CD4-positive, CD25-positive, alpha-beta regulatory T cell (primary cell): ENCODE data around the gene SLC6A17. TPM values are rescaled to one million over a fixed set of nuclear protein-coding genes. Genes with fewer than 3 reads are reported as not detected.

Source experiments
- ATAC-seq, 2 donors: fragments of 150-1000 bp; cut with Tn5 transposase; one replicate each; pipeline ENCODE4 v1.10.0; 2021; ENCODE audit warnings: low read depth in 2 of 2, moderate number of reproducible peaks in 2 of 2, moderate library complexity in 1 of 2
- DNase-seq, 3 donors: peaks; one replicate each; pipeline versions ENCODE4 v3.0.0 to v3.0.0-alpha.2; 2012 to 2022; ENCODE audit warnings: mixed read lengths in 1 of 3
- H3K27ac ChIP-seq: one replicate; pipeline ENCODE4 v1.7.0; 2013; ENCODE audit warnings: mild to moderate bottlenecking, low read length; ENCODE audit not compliant: insufficient read depth, poor library complexity, severe bottlenecking
- H3K27me3 ChIP-seq: one replicate; pipeline ENCODE4 v1.7.0; 2013; ENCODE audit warnings: low read length; ENCODE audit not compliant: control insufficient read depth, insufficient read depth
- H3K36me3 ChIP-seq: one replicate; pipeline ENCODE4 v1.7.0; 2013; ENCODE audit warnings: mild to moderate bottlenecking, low read length, moderate library complexity; ENCODE audit not compliant: control insufficient read depth, insufficient read depth
- H3K4me1 ChIP-seq: 2 replicates; pipeline ENCODE4 v1.7.0; 2013; ENCODE audit warnings: mild to moderate bottlenecking, low read length; ENCODE audit not compliant: insufficient read depth, control insufficient read depth, poor library complexity, severe bottlenecking
- H3K4me3 ChIP-seq: one replicate; pipeline ENCODE4 v1.7.0; 2013; ENCODE audit warnings: low read depth, mild to moderate bottlenecking, low read length, moderate library complexity
- H3K9me3 ChIP-seq, 2 experiments: 1 replicate in 1 of 2; 2 replicates in 1 of 2; pipeline ENCODE4 v1.7.0; 2013; ENCODE audit warnings: low read length in 2 of 2, mild to moderate bottlenecking in 1 of 2, moderate library complexity in 1 of 2; ENCODE audit not compliant: control insufficient read depth in 2 of 2
- H3K27ac Mint-ChIP-seq, 3 donors: one replicate each; pipeline ENCODE4 v1.8.0; 2020 to 2022; ENCODE audit warnings: mild to moderate bottlenecking in 3 of 3, mixed read lengths in 3 of 3, moderate library complexity in 2 of 3
- H3K27me3 Mint-ChIP-seq: one replicate; pipeline ENCODE4 v1.8.0; 2022; ENCODE audit warnings: mild to moderate bottlenecking, mixed read lengths
- H3K36me3 Mint-ChIP-seq: one replicate; pipeline ENCODE4 v1.8.0; 2020; ENCODE audit warnings: mixed read lengths
- H3K4me1 Mint-ChIP-seq, 4 donors: one replicate each; pipeline ENCODE4 v1.8.0; 2020 to 2022; ENCODE audit warnings: mixed read lengths in 4 of 4, mild to moderate bottlenecking in 1 of 4
- H3K4me3 Mint-ChIP-seq, 4 donors: one replicate each; pipeline ENCODE4 v1.8.0; 2020 to 2022; ENCODE audit warnings: mild to moderate bottlenecking in 4 of 4, mixed read lengths in 4 of 4, moderate library complexity in 3 of 4
- H3K9me3 Mint-ChIP-seq, 7 donors: one replicate each; pipeline ENCODE4 v1.8.0; 2020 to 2022; ENCODE audit warnings: mixed read lengths in 7 of 7, mild to moderate bottlenecking in 3 of 7, moderate library complexity in 2 of 7
- polyA plus RNA-seq, 4 donors: library from polyadenylated mRNA; unstranded; fragments of 300-500 nt; fragmentation: Illumina TruSeq; gene quantifications; one replicate each; pipeline ENCODE4 v1.2.3, GENCODE V29; 2021
- total RNA-seq: library from RNA; stranded (reverse); gene quantifications from one replicate; pipeline ENCODE4 v1.2.3, GENCODE V29; 2022

SLC6A17 gene
- total and polyA plus RNA-seq, 5 donors from 2014 or later = not detected

DNA sequence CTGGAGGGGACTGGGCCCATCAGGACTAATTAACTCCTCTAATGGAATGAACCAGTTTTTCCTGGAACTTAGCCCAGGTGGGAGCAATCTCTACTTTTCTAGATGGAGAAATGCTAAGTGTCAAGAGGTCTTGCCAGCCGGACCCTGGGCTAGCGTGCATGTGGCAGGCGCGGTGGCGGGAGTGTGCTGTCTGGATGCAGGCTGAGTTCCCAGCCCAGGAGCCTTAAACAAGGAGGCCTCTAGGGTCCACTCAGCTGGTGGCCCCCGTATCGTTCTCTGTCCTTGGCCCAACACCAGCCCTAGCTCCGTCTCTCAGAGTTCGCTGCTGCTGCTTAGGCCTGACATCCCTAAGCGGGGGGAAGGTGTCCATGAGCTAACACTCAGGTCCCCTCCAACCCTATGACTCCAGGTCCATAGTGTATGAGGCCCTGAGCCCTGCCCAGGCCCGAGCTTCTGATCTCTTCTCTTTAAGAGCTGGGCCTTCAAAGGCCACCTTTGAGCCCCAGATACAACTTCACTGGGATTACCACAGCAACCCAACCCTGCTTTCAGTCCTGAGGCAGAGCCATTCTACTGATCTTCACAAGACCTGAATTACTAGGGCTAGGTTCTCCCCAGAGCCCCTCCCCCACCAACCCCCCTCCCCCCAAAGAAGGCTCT is 56.1 kb downstream of the SLC6A17 start:
- Histone ChIP-seq H3K27me3 (no peaks in the 10 kb centered on the region), H3K9me3 (no peaks in the 10 kb centered on the region), H3K4me1 (peaks cover 33% of the 10 kb centered on the region), H3K4me3 (no peak overlapping the region), H3K36me3 (no peaks in the 10 kb centered on the region), H3K27ac (no peak overlapping the region)
- H3K27ac Mint-ChIP-seq = peak overlapping the region in 1 of 3 donors; percentile 65
- no peaks in the 10 kb centered on the region for H3K9me3 Mint-ChIP-seq
- H3K27me3 Mint-ChIP-seq = no peaks in the 10 kb centered on the region
- no peak overlapping the region for H3K4me3 Mint-ChIP-seq
- H3K4me1 Mint-ChIP-seq = peaks cover 0 to 48% (median 26%) of the 10 kb centered on the region in 4 donors
- no peaks in the 10 kb centered on the region for H3K36me3 Mint-ChIP-seq
- no peak for ATAC-seq
- no peak for DNase-seq

DNA sequence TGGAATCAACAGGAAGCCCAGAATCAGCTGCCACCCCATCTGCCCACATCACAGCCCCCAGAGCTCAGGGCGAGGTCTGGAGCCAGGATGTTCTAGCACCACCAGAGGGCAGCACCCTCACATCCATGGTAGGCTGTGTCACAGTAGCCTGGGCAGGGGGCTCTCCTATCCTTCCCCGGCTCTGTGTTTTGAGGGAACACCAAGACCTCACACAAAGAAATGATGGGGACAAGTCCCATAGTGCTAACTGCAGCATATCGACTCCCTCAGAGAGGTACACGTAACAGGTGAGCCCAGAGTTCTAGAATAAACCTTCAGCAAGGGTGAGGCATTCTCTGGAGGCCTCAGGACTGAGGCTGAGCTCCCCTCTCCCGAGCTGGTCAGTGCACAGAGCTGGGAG is 57.5 kb downstream of the SLC6A17 start:
- H3K27me3 ChIP-seq = no peaks in the 10 kb centered on the region
- Mint-ChIP-seq H3K27ac (peak overlapping the region; percentile 96 to 98 (median 96)), H3K4me1 (peaks cover 0 to 54% (median 25%) of the 10 kb centered on the region in 4 donors), H3K9me3 (no peaks in the 10 kb centered on the region), H3K4me3 (peak overlapping the region in 3 of 4 donors; percentile 49 to 88 (median 75)), H3K27me3 (no peaks in the 10 kb centered on the region), H3K36me3 (no peaks in the 10 kb centered on the region)
- peak; percentile 61 to 83 (median 78) for DNase-seq
- ATAC-seq = peak; percentile 23 to 39
- no peaks in the 10 kb centered on the region for H3K36me3 ChIP-seq
- H3K4me1 ChIP-seq = peaks cover 46% of the 10 kb centered on the region
- no peak overlapping the region for H3K27ac ChIP-seq
- H3K9me3 ChIP-seq = no peaks in the 10 kb centered on the region
- H3K4me3 ChIP-seq = peak overlapping the region; percentile 7

DNA sequence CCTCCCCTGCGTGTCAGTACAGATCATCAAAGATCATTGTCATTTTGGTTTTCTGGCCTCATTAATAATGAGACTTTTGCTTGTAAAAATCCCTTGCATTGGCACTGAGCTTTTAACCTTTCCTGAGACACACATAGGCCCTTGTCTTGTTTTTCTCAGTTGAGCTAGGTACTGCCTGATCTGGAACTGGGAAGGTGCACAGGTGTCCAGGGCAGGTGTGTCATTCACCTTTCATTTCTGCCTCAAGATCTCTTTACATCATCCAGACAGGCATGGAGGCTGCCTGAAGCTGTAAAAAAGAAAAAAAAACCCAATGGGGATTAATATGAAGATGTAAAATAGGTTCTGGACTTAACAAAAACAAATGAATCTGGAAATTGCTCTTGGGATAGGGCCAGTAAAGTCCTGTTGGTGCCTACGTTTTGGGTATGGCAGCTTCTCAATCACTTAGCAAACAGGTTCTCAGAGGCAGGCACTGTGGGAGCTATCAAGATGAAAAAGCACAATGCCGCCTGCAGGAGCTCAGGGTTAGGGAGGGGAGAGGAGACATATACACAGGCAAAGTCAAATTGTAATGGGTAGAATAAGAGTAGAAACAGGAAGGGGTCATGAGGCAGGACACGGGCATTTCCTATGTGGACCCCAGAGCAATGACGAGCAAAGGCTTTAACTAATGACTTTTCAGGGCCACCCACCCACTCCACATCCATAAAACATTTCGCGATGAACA is 58.8 kb downstream of the SLC6A17 start:
- H3K27me3 Mint-ChIP-seq = no peaks in the 10 kb centered on the region
- H3K4me1 Mint-ChIP-seq = peaks cover 0 to 55% (median 23%) of the 10 kb centered on the region in 4 donors
- no peaks in the 10 kb centered on the region for H3K9me3 Mint-ChIP-seq
- H3K27me3 ChIP-seq = no peaks in the 10 kb centered on the region
- H3K27ac ChIP-seq = peak overlapping the region; percentile 85
- no peaks in the 10 kb centered on the region for H3K36me3 Mint-ChIP-seq
- H3K36me3 ChIP-seq = no peaks in the 10 kb centered on the region
- H3K4me1 ChIP-seq = peaks cover 37% of the 10 kb centered on the region
- ATAC-seq (no peak), DNase-seq (peak in 1 of 3 donors; percentile 19)
- peak overlapping the region; percentile 94 to 96 (median 96) for H3K27ac Mint-ChIP-seq
- no peak overlapping the region for H3K4me3 ChIP-seq
- no peaks in the 10 kb centered on the region for H3K9me3 ChIP-seq
- peak overlapping the region; percentile 85 to 96 (median 89) for H3K4me3 Mint-ChIP-seq

DNA sequence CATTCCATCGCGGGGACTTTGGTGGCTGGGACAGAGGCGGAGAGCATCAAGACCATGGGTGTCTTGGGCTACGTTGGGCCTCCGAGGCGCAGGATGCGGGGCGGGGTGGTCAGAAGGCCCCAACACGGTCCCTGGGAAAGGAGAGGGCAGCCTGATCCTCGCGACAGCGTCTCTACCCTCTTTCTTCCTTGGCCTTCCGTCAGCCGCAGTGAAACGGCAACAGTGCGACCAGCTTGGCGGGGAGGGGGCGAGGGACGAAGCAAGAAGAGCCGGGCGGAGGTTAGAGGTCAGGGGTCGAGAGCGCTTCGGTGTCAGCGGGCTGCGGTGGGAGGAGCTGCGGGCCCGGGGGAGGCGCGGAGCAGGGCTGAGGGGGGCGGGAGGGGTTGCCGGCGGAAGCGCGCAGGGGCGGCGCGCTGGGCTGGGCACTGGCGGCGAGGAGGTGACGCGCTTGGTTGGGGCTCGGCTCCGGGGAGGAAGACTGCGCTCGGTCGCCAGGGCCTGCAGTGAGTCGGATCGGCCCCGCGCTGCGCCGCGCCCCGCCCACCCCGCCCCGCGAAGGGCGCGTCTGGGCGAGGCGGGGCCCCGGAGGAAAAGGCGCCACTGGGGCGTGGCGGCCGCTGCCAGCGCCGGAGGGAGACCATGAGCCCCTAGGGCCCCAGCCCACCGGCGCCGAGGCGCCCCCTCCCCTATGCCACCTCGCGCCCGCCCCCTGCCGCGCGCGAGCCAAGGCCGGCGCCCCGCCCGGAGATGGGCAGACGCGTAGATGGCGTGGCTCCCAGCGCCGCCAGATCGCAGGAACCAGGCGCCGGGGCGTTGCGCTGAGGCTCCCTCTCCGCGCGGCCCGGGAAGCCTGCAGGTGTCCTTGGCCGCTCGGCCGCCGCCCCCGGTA is 59.7 kb downstream of the SLC6A17 start, which contains the start of gene KCNC4:
Gene KCNC4 (plus strand): TSS at position 600 of the 889 bp plus-strand sequence. CDS start 1,186 bp downstream, outside the sequence.
- H3K36me3 ChIP-seq = no peaks in the 10 kb centered on the region
- peaks cover 0 to 61% (median 28%) of the 10 kb centered on the region in 4 donors for H3K4me1 Mint-ChIP-seq
- H3K27me3 ChIP-seq = no peaks in the 10 kb centered on the region
- peak within 1 kb of the TSS; percentile 89 to 96 (median 92) for H3K4me3 Mint-ChIP-seq
- H3K27ac Mint-ChIP-seq = peak within 1 kb of the TSS; percentile 94 to 96 (median 96)
- no peaks in the 10 kb centered on the region for H3K9me3 Mint-ChIP-seq
- peak within 1 kb of the TSS; percentile 85 for H3K27ac ChIP-seq
- H3K4me1 ChIP-seq = peaks cover 37% of the 10 kb centered on the region
- DNase-seq (peak; percentile 90 to 97 (median 93)), ATAC-seq (peak; percentile 92 to 94)
- H3K27me3 Mint-ChIP-seq = no peaks in the 10 kb centered on the region
- no peaks in the 10 kb centered on the region for H3K9me3 ChIP-seq
- H3K4me3 ChIP-seq = no peak within 1 kb of the TSS
- no peaks in the 10 kb centered on the region for H3K36me3 Mint-ChIP-seq

DNA sequence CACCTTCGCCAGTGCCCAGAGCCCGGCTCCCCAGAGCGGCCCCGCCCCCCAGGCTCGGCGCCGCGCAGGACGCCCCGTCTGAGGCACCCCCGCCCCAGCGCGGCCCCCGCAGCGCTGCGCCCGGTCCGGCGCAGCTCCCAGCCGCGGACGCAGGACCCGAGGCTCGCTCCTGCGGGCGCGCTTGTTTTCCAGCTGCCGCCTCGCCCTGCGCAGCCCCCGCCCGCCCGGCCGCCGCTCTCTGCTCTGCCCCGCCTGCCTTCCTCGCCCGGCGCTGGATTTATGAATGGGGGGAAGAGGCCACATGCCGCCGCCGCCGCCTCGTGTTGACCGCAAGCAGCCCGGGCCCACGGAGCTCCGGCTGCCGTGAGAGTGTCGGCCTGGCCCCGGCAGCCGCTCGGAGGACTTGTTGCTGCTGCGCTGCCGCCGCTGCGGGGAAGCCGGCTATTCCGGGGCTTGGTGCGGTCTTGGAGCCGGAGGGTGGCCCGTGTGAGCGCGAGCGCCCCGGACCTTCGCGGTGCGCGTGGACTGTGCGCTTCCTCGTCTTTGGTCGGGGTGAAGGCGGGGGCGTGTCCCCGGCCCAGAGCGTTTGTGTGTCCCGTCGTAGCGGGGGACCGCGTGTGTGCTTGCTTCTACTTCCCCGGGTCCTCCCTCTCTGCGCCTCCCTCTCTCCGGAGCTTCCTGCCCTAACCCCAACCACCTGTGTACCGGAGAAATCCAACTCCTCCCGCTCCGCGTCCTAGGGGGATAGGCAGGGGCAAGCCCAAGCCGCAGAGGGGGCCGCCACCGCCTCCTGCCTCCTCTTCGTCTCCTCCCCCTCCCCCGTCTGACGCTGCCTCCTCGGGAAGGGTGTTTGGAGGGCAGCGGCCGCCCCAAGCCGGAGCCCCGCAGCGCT is 60.6 kb downstream of the SLC6A17 start:
- ATAC-seq (peak in 1 of 2 donors; percentile 5), DNase-seq (peak; percentile 59 to 71 (median 64))
- Mint-ChIP-seq H3K4me3 (peak overlapping the region; percentile 89 to 95 (median 92)), H3K9me3 (no peaks in the 10 kb centered on the region), H3K27me3 (no peaks in the 10 kb centered on the region), H3K4me1 (peaks cover 0 to 65% (median 26%) of the 10 kb centered on the region in 4 donors), H3K27ac (peak overlapping the region; percentile 52 to 94 (median 83)), H3K36me3 (no peaks in the 10 kb centered on the region)
- Histone ChIP-seq H3K27ac (peak overlapping the region; percentile 85), H3K4me1 (peaks cover 37% of the 10 kb centered on the region), H3K36me3 (no peaks in the 10 kb centered on the region), H3K9me3 (no peaks in the 10 kb centered on the region), H3K27me3 (no peaks in the 10 kb centered on the region), H3K4me3 (no peak overlapping the region)

DNA sequence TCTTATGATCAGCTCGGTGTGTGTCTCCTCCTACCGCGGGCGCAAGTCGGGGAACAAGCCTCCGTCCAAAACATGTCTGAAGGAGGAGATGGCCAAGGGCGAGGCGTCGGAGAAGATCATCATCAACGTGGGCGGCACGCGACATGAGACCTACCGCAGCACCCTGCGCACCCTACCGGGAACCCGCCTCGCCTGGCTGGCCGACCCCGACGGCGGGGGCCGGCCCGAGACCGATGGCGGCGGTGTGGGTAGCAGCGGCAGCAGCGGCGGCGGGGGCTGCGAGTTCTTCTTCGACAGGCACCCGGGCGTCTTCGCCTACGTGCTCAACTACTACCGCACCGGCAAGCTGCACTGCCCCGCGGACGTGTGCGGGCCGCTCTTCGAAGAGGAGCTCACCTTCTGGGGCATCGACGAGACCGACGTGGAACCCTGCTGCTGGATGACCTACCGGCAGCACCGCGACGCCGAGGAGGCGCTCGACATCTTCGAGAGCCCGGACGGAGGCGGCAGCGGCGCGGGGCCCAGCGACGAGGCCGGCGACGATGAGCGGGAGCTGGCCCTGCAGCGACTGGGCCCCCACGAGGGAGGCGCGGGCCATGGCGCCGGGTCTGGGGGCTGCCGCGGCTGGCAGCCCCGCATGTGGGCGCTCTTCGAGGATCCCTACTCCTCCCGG is 61.3 kb downstream of the SLC6A17 start:
- Mint-ChIP-seq H3K9me3 (no peaks in the 10 kb centered on the region), H3K27me3 (no peaks in the 10 kb centered on the region), H3K36me3 (no peaks in the 10 kb centered on the region), H3K27ac (peak overlapping the region in 2 of 3 donors; percentile 83 to 94), H3K4me3 (peak overlapping the region; percentile 89 to 95 (median 92)), H3K4me1 (peaks cover 0 to 69% (median 27%) of the 10 kb centered on the region in 4 donors)
- Histone ChIP-seq H3K36me3 (no peaks in the 10 kb centered on the region), H3K27ac (no peak overlapping the region), H3K4me3 (no peak overlapping the region), H3K27me3 (no peaks in the 10 kb centered on the region), H3K4me1 (peaks cover 37% of the 10 kb centered on the region), H3K9me3 (no peaks in the 10 kb centered on the region)
- DNase-seq (no peak), ATAC-seq (no peak)
